Body of pancreas (tissue), 4 donors: ENCODE data around the gene SLC6A7.

Experiments used
- POLR2A ChIP-seq, 3 donors: fragments of 450-650 bp; IDR thresholded peaks; one replicate each; pipeline ENCODE4 v1.6.1; 2016; ENCODE audit warnings: antibody characterized with exemption in 3 of 3, mild to moderate bottlenecking in 2 of 3
- TF ChIP-seq, protein P1 (sequence below), 7 experiments: fragments of 450-650 bp in 4 of 7; fragments of 200-600 bp in 3 of 7; sonication (generic) in 3 of 7; IDR thresholded peaks; one replicate each; pipeline ENCODE4 v1.5.1; 2016 to 2019; ENCODE audit warnings: antibody characterized with exemption in 7 of 7

GRCh38 chr5:150211156-150212030 lies 21.5 kb downstream of the SLC6A7 start:
- TF ChIP-seq, protein P1, sequence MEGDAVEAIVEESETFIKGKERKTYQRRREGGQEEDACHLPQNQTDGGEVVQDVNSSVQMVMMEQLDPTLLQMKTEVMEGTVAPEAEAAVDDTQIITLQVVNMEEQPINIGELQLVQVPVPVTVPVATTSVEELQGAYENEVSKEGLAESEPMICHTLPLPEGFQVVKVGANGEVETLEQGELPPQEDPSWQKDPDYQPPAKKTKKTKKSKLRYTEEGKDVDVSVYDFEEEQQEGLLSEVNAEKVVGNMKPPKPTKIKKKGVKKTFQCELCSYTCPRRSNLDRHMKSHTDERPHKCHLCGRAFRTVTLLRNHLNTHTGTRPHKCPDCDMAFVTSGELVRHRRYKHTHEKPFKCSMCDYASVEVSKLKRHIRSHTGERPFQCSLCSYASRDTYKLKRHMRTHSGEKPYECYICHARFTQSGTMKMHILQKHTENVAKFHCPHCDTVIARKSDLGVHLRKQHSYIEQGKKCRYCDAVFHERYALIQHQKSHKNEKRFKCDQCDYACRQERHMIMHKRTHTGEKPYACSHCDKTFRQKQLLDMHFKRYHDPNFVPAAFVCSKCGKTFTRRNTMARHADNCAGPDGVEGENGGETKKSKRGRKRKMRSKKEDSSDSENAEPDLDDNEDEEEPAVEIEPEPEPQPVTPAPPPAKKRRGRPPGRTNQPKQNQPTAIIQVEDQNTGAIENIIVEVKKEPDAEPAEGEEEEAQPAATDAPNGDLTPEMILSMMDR (IDR thresholded peaks at IDR 0.05) = peak in 1 of 7 experiments; percentile 2
- no peak for TF ChIP-seq POLR2A (IDR thresholded peaks at IDR 0.05)
